Gastrocnemius medialis (tissue), 4 donors: ENCODE results near the gene MAN1C1.
"Not testable (repeated sequence)": the region's sequence is repeated elsewhere in the genome, so short reads cannot be mapped to it uniquely, and the experiment has no call there.

Experiments
- POLR2A ChIP-seq, 2 donors: fragments of 450-650 bp; IDR thresholded peaks; one replicate each; pipeline ENCODE4 v1.6.1; 2017; ENCODE audit warnings: antibody characterized with exemption in 2 of 2, mild to moderate bottlenecking in 2 of 2, moderate library complexity in 2 of 2
- TF ChIP-seq, protein P1 (sequence below), 5 experiments: fragments of 450-650 bp in 3 of 5; fragments of 200-600 bp in 2 of 5; sonication (generic) in 2 of 5; IDR thresholded peaks in 4 of 5; conservative IDR thresholded peaks in 1 of 5; 1 replicate in 4 of 5; 2 replicates in 1 of 5; pipeline ENCODE4 v1.5.1; 2016 to 2019; ENCODE audit warnings: antibody characterized with exemption in 5 of 5, mild to moderate bottlenecking in 3 of 5, moderate library complexity in 3 of 5

GRCh38 chr1:25596641-25597040, 19.9 kb upstream of the MAN1C1 start:
- TF ChIP-seq, protein P1, sequence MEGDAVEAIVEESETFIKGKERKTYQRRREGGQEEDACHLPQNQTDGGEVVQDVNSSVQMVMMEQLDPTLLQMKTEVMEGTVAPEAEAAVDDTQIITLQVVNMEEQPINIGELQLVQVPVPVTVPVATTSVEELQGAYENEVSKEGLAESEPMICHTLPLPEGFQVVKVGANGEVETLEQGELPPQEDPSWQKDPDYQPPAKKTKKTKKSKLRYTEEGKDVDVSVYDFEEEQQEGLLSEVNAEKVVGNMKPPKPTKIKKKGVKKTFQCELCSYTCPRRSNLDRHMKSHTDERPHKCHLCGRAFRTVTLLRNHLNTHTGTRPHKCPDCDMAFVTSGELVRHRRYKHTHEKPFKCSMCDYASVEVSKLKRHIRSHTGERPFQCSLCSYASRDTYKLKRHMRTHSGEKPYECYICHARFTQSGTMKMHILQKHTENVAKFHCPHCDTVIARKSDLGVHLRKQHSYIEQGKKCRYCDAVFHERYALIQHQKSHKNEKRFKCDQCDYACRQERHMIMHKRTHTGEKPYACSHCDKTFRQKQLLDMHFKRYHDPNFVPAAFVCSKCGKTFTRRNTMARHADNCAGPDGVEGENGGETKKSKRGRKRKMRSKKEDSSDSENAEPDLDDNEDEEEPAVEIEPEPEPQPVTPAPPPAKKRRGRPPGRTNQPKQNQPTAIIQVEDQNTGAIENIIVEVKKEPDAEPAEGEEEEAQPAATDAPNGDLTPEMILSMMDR (IDR thresholded peaks at IDR 0.05 in 4 of 5, conservative IDR thresholded peaks at IDR 0.05 in 1 of 5) = not testable (repeated sequence)
- TF ChIP-seq POLR2A (IDR thresholded peaks at IDR 0.05) = not testable (repeated sequence)
